ENCODE results near the gene RAD51B.

Gene RAD51B

DNA sequence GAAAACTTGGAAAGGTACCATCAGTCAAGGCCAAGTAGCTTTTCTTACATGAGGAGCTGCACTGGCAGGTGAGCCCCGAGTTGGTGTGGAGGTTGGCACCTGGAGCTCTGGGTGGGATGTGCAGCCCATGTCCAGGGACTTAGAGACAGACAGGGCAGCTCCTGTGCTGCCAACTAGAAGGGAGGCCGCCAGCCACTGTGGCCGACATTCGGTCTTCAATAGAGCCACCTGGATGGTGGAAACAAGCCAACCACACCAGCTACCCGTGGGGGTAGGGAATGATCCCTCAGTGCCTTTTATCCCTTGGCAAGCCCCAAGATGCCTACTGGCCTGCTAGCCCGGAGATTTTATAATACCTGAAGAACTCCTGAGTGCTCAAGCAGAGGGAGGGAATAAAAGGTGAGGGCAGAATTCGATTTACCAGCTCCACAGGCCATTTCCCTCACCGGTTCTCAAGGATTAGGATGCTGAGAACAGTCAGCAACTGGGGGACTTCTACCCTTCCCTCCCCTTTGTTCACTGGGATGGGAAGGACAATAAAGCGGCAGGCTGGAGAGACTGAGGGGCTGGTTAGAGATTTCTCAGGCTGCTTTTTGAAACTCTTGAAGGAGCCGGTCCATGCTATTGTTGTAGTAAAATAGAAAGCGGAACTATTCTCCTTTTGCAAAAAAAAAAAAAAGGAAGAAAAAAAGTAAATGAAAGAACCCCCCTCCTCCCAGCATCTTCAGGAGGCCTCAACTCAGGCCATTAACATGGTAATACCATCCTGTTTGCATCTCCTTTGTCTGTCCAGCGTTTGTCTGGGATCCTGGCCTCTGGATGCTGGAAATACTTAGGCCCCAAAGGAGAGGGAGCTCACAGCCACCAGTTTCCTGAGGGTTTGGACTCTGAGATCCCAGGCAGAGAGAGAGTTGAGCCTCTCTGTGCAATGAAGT, 651.7 kb downstream of the RAD51B start:
- Histone ChIP-seq H3K9me2 (replicated peaks; ENCODE audit: insufficient read depth, low read length) (no peaks in the 10 kb centered on the region), H3K36me3 (replicated peaks; ENCODE audit: insufficient read depth, low read length) (no peaks in the 10 kb centered on the region), H3K27me3 (replicated peaks; ENCODE audit: insufficient read depth, low read length) (no peaks in the 10 kb centered on the region), H3F3A (ENCODE audit: insufficient read depth, low read length) (no peaks in the 10 kb centered on the region), H3K4me3 (ENCODE audit: low read length) (no peak overlapping the region), H4K20me1 (ENCODE audit: insufficient read depth, low read length) (no peaks in the 10 kb centered on the region), H3K27ac (ENCODE audit: low read length) (no peak overlapping the region), H3K79me2 (ENCODE audit: low read length) (no peaks in the 10 kb centered on the region), H2AFZ (ENCODE audit: low read length) (no peak overlapping the region), H3K9me3 (replicated peaks; ENCODE audit: insufficient read depth, low read length) (no peaks in the 10 kb centered on the region), H3K4me1 (ENCODE audit: low read length) (no peaks in the 10 kb centered on the region), H3K9ac (ENCODE audit: low read length) (no peak overlapping the region), H3K4me2 (ENCODE audit: low read depth, low read length) (no peak overlapping the region)
- no peak for DNase-seq
- TF ChIP-seq, protein P1, sequence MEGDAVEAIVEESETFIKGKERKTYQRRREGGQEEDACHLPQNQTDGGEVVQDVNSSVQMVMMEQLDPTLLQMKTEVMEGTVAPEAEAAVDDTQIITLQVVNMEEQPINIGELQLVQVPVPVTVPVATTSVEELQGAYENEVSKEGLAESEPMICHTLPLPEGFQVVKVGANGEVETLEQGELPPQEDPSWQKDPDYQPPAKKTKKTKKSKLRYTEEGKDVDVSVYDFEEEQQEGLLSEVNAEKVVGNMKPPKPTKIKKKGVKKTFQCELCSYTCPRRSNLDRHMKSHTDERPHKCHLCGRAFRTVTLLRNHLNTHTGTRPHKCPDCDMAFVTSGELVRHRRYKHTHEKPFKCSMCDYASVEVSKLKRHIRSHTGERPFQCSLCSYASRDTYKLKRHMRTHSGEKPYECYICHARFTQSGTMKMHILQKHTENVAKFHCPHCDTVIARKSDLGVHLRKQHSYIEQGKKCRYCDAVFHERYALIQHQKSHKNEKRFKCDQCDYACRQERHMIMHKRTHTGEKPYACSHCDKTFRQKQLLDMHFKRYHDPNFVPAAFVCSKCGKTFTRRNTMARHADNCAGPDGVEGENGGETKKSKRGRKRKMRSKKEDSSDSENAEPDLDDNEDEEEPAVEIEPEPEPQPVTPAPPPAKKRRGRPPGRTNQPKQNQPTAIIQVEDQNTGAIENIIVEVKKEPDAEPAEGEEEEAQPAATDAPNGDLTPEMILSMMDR (IDR thresholded peaks at IDR 0.05; ENCODE audit: low read length), result no peak
- TF ChIP-seq EZH2 (optimal IDR thresholded peaks at IDR 0.05; ENCODE audit: low read depth, low read length) (no peak), EZH2phosphoT487 (IDR thresholded peaks at IDR 0.05; ENCODE audit: low read length) (no peak)

DNA sequence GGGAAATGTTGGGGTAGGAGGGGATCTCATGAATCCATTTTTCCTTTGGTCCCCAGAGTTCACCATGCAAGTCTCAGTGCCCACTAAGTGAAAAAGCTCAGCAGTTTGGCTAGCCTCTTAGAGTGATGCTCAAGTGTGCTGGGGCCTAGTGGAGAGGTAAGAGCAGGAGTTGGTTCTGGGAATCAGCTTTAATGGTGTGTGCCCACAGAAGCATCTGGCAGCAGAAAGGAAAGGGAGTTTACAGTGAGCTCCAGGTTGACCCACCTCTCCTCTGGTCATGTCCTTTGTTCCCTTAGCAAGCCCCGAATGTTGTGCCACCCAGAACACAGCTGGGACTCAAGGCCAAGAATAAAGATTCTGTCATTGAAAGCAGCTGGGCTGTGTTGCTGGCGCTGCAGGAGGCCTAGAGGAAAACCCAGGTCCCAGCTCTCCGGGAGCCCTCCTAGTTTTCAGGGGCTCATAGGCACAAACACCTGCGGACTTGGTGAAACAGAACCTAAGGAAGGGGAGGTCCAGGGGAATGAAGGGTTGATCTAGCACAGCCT, 652.5 kb downstream of the RAD51B start:
- no peak for DNase-seq
- Histone ChIP-seq H3K4me2 (ENCODE audit: low read depth, low read length) (no peak overlapping the region), H3K27ac (ENCODE audit: low read length) (no peak overlapping the region), H2AFZ (ENCODE audit: low read length) (no peak overlapping the region), H3K4me3 (ENCODE audit: low read length) (no peak overlapping the region), H3K9me2 (replicated peaks; ENCODE audit: insufficient read depth, low read length) (no peaks in the 10 kb centered on the region), H3K36me3 (replicated peaks; ENCODE audit: insufficient read depth, low read length) (no peaks in the 10 kb centered on the region), H3K79me2 (ENCODE audit: low read length) (no peaks in the 10 kb centered on the region), H4K20me1 (ENCODE audit: insufficient read depth, low read length) (no peaks in the 10 kb centered on the region), H3K27me3 (replicated peaks; ENCODE audit: insufficient read depth, low read length) (no peaks in the 10 kb centered on the region), H3K4me1 (ENCODE audit: low read length) (no peaks in the 10 kb centered on the region), H3F3A (ENCODE audit: insufficient read depth, low read length) (no peaks in the 10 kb centered on the region), H3K9me3 (replicated peaks; ENCODE audit: insufficient read depth, low read length) (no peaks in the 10 kb centered on the region), H3K9ac (ENCODE audit: low read length) (no peak overlapping the region)
- TF ChIP-seq, protein P1 (IDR thresholded peaks at IDR 0.05; ENCODE audit: low read length), result no peak

DNA sequence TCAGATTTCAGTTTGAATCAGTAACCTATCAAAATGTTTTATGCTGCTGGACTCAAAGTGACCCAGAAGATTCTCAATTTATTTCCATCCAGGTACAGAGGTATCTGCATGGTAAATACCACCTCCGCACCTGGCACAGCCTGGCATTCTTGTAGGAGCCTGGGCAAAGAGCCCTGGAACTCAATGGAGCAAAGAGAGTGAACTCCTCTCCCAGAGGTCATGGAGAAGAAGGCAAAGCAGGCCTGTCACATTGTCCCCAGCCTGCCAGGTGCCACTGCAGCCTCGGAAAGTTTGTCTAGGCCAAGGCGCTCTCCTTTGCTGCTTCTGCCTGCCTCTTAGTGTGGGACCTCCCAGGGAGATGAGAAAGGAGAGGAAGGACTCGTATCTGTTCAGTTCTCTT, 653.5 kb downstream of the RAD51B start:
- Histone ChIP-seq H3K9ac (ENCODE audit: low read length) (no peak overlapping the region), H2AFZ (ENCODE audit: low read length) (no peak overlapping the region)

More for the DNA sequence above, 653.5 kb downstream of the RAD51B start:
- DNase-seq, result no peak
- TF ChIP-seq, protein P1 (IDR thresholded peaks at IDR 0.05; ENCODE audit: low read length), result no peak
- no peak for TF ChIP-seq EZH2 (optimal IDR thresholded peaks at IDR 0.05; ENCODE audit: low read depth, low read length)
- no peak for TF ChIP-seq EZH2phosphoT487 (IDR thresholded peaks at IDR 0.05; ENCODE audit: low read length)
- H3K36me3 ChIP-seq (replicated peaks; ENCODE audit: insufficient read depth, low read length), result no peaks in the 10 kb centered on the region
- H3K79me2 ChIP-seq (ENCODE audit: low read length), result no peaks in the 10 kb centered on the region
- H4K20me1 ChIP-seq (ENCODE audit: insufficient read depth, low read length), result no peaks in the 10 kb centered on the region
- H3K9me2 ChIP-seq (replicated peaks; ENCODE audit: insufficient read depth, low read length), result no peaks in the 10 kb centered on the region
- no peaks in the 10 kb centered on the region for H3K27me3 ChIP-seq (replicated peaks; ENCODE audit: insufficient read depth, low read length)
- H3K4me2 ChIP-seq (ENCODE audit: low read depth, low read length), result no peak overlapping the region
- no peaks in the 10 kb centered on the region for H3K4me1 ChIP-seq (ENCODE audit: low read length)
- H3F3A ChIP-seq (ENCODE audit: insufficient read depth, low read length), result no peaks in the 10 kb centered on the region
- no peak overlapping the region for H3K4me3 ChIP-seq (ENCODE audit: low read length)
- H3K27ac ChIP-seq (ENCODE audit: low read length), result no peak overlapping the region
- no peaks in the 10 kb centered on the region for H3K9me3 ChIP-seq (replicated peaks; ENCODE audit: insufficient read depth, low read length)
